Fibroblast of the aortic adventitia (primary cell): ENCODE data around the gene PLEKHO2. TPM values are rescaled to one million over a fixed set of nuclear protein-coding genes. Genes with fewer than 3 reads are reported as not detected.

Experiments used
- DNase-seq: peaks from one replicate; pipeline ENCODE4 v3.0.0-alpha.2; 2010; ENCODE audit warnings: low read depth
- H3K4me3 ChIP-seq: 2 replicates; pipeline ENCODE4 v1.5.1; 2011; ENCODE audit warnings: low read depth, mild to moderate bottlenecking, control low read depth, low read length, moderate library complexity
- total RNA-seq: library from RNA; depleted of rRNA; stranded (reverse); fragments of >200 nt; gene quantifications from 2 replicates; pipeline ENCODE4 v1.2.3, GENCODE V29; 2012; ENCODE audit warnings: low replicate concordance
- TF ChIP-seq, protein P1 (sequence below): IDR thresholded peaks from 2 replicates; pipeline ENCODE4 v1.5.1; 2011; ENCODE audit warnings: mild to moderate bottlenecking, low read length, control low read depth, inconsistent platforms; ENCODE audit not compliant: insufficient read depth

The PLEKHO2 gene
- total RNA-seq, 1 donor = 21.8 TPM

DNA sequence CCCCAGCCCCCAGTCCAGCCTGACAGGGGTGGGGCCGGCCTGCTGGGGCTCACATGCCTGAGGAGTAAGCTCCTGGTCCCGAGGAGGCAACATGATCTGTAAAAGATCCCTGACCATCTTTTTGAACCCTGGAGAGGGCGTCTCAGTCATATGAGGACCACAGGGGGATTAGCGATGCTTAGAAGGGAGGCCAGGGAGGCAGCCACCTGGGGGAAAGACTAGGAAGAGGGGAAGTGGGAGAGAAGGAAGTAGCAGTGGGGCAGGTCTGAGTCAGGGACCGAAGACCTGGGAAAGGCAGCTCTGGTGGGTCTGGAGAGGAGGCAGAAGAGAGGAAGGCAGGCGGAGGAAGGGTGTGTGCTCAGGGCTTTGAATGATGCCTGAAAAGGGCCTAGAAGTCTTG is 35.2 kb upstream of the PLEKHO2 start:
- DNase-seq = no peak
- H3K4me3 ChIP-seq = no peak overlapping the region
- TF ChIP-seq, protein P1, sequence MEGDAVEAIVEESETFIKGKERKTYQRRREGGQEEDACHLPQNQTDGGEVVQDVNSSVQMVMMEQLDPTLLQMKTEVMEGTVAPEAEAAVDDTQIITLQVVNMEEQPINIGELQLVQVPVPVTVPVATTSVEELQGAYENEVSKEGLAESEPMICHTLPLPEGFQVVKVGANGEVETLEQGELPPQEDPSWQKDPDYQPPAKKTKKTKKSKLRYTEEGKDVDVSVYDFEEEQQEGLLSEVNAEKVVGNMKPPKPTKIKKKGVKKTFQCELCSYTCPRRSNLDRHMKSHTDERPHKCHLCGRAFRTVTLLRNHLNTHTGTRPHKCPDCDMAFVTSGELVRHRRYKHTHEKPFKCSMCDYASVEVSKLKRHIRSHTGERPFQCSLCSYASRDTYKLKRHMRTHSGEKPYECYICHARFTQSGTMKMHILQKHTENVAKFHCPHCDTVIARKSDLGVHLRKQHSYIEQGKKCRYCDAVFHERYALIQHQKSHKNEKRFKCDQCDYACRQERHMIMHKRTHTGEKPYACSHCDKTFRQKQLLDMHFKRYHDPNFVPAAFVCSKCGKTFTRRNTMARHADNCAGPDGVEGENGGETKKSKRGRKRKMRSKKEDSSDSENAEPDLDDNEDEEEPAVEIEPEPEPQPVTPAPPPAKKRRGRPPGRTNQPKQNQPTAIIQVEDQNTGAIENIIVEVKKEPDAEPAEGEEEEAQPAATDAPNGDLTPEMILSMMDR = no peak

DNA sequence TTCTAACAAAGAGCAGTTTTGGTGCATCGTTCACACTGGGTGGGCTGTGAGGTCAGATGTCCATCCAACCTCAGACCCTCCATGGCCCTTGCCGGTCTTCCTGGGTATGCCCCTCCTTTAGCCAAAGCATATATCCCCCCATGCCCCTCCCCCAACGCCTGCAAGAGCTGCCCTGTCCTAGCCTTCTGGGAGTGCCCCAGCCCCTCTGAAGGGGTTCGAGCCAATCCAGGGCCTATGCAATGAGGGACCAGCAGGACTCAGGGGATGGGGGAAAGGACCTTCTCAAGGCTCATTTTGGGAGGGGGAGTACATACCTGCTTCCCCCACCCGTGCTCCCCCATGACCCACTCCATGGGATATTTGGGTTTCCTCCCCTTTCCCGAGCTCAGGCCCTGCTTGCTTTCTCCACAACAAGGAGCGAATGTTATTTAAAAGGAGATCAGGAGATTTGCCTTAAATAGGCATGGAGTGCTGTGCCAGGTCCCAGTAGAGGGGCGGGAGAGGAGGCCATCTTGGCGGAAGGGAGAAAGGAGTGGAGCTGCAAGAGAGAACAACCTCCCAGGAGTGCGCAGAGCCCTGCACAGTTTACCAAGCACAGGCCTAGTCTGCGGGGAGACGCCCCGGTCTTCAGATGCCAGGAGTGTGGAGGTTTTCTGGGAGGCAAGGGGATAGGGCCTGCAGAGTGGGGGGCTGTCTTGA is 34.5 kb upstream of the PLEKHO2 start:
- DNase-seq = no peak
- TF ChIP-seq, protein P1 = no peak
- no peak overlapping the region for H3K4me3 ChIP-seq

DNA sequence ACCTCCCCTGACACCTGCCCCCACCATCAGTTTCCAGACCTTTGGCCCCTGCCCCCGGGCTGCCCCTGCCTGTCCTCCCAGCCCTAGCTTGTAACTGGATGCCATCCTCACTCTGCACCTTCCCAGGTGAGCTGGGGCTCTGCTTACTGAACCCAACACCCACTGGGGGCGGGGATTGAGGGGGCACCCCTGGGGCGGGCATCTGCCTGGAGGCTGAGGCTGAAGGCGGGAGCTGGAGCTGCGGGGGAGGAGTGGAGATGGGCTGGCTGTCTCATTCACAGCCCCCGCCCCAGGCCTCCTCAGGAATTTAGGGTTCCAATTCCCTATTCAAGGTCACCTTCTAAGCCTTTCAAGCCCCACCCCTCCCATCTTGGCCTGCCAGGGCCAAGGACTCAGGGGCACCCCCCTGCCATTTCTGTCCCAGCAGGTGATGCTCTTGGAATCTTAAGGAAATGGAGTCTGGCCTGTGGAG is 33.9 kb upstream of the PLEKHO2 start:
- H3K4me3 ChIP-seq = no peak overlapping the region
- no peak for DNase-seq
- TF ChIP-seq, protein P1 = no peak

DNA sequence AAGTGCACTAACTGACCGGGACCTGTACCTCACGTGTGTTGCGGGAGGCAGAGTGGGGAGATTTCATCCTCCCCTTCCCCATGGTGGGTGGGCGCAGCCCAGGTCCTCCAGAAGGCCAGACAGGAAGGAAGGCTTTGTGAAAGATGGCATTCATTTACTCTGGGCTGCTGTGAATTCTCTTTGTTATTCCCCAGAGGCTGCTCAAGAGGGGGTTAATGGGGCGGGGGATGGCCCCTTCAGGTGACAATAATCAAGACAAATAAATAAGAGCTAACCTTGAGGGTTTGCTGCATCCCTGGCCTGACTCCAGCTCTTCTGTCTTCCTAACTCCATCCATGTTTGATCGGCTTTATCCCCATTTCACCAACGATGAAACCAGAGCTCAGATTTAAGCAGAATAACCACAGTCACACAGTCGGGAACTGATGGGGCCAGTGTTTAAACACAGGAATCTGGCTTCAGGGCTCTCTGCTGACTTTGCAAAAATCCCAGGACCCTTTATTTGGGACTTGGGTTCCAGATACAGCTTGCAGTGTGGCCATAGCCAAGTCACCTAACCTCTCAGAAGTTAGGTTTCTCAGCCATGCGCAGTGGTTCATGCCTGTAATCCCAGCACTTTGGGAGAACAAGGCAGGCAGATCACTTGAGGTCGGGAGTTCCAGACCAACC is 32.8 kb upstream of the PLEKHO2 start:
- no peak for DNase-seq
- no peak overlapping the region for H3K4me3 ChIP-seq
- TF ChIP-seq, protein P1 = no peak

DNA sequence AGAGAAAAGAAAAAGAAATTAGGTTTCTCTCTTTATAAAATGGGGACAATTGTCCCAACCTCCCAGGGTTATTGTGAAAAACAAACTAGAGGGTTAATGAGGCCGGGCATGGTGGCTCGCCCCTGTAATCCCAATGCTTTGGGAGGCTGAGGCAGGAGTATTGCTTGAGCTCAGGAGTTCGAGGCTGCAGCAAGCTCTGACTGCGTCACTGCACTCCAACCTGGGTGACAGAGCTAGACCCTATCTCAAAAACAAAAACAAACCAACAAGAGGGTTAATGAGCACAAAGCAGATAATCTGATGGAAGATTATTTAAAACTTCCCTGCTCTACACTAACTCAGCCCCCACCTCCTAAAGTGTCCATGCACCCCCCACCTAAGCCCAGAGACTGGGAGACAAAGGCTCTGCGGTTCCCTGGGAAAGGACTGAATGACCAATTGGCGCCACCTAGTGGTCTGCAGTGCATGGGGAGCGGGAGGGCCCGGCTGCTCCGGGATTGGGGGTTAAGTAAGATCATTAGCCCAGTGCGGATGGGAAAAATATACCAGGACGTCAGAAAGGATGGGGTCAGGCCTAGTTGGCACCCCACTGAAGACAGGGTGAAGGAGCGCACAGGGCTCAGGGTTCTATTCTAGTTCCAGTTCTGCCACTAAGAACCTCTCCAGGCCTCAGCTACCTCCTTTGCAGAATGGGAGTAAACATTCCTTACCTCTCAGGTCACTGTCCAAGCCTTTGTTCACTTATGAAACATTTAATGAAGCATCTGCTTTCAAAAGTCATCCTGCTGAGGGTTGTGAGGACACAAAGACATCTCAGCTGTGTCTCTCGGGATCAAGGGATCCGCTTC is 31.8 kb upstream of the PLEKHO2 start:
- TF ChIP-seq, protein P1 = peak; percentile 95
- peak; percentile 74 for DNase-seq
- no peak overlapping the region for H3K4me3 ChIP-seq

DNA sequence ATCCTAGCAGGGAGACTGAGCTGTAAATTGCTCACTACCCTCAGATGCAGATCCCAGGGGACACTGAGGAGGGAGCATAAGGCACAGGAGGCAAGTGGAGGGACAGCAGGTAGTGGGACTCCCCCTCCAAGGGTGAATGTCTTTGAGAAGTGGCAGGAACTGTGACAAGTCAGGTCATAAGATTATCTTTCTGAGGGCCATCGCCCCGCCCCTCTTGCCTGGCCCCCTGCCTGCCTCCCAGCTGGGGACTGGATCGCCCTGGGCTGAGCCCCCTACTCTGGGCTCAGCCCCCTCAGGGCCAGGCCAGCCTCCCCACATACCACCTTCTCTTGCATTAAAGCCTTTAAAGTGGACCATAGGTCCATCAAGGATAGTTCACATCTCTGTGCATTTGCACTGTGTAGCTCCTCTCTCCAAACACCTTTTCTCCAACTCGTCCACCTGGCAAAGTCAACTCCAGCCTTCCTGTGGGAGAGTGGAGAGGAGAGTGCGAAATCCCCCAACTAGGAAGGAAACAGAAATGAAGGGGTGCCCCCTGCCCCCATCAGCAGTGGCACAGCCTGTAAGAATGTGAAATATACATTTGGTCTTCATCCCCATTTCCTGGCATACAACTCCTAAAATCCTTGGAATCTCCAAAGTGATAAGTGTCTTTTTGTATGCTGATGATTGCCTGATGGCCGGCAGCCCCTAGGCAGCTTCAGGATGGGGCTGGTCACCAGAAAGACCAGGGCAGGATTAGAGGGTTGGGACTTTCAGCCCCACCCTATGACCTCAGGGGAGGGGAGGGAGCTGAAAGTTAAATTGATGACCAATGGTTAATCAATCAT is 31.0 kb upstream of the PLEKHO2 start:
- DNase-seq = no peak
- TF ChIP-seq, protein P1 = no peak
- H3K4me3 ChIP-seq = no peak overlapping the region
